GM10248 (cell line): ENCODE measurements around the gene CYBC1.

ENCODE experiments used
- CTCF ChIA-PET: fragments of 300-600 bp; sonication (Branson Sonifier 250); formaldehyde crosslinking; extraction: SDS; loops from one replicate; lab custom pipeline; 2021; ENCODE audit warnings: antibody characterized with exemption; lab: Yijun Ruan, JAX
- POLR2A ChIA-PET: fragments of 350-650 bp; sonication (Branson Sonifier 250); formaldehyde crosslinking; extraction: SDS; loops from one replicate; lab custom pipeline; 2020; ENCODE audit warnings: antibody characterized with exemption; lab: Yijun Ruan, JAX
- DNase-seq: peaks from one replicate; pipeline ENCODE4 v3.0.0; 2012; ENCODE audit errors: extremely low spot score
- TF ChIP-seq, protein P1 (sequence below): IDR thresholded peaks from 2 replicates; pipeline ENCODE4 v1.5.1; 2012; ENCODE audit warnings: mild to moderate bottlenecking, low read depth; ENCODE audit errors: extremely low read depth, missing control alignments, control extremely low read depth

The CYBC1 gene

GRCh38 chr17:82394278-82394677, 56.3 kb downstream of the CYBC1 start:
- CTCF ChIA-PET = interaction anchor here (1.0 to 2.0 kb wide), 2 partner anchors 22 to 42 kb away, joined by 3 to 4 read pairs; no protein-coding TSS in a partner anchor
- DNase-seq = no peak
- POLR2A ChIA-PET = no interaction called here
- TF ChIP-seq, protein P1, sequence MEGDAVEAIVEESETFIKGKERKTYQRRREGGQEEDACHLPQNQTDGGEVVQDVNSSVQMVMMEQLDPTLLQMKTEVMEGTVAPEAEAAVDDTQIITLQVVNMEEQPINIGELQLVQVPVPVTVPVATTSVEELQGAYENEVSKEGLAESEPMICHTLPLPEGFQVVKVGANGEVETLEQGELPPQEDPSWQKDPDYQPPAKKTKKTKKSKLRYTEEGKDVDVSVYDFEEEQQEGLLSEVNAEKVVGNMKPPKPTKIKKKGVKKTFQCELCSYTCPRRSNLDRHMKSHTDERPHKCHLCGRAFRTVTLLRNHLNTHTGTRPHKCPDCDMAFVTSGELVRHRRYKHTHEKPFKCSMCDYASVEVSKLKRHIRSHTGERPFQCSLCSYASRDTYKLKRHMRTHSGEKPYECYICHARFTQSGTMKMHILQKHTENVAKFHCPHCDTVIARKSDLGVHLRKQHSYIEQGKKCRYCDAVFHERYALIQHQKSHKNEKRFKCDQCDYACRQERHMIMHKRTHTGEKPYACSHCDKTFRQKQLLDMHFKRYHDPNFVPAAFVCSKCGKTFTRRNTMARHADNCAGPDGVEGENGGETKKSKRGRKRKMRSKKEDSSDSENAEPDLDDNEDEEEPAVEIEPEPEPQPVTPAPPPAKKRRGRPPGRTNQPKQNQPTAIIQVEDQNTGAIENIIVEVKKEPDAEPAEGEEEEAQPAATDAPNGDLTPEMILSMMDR = no peak

- ChIA-PET POLR2A (no interaction called here), CTCF (interaction anchor here (1.0 to 1.4 kb wide), 2 partner anchors 29 to 40 kb away, joined by 3 to 4 read pairs; no protein-coding TSS in a partner anchor)
- DNase-seq = no peak
- TF ChIP-seq, protein P1 = no peak
These were observed 57.6 kb downstream of the CYBC1 start for GRCh38 chr17:82392941-82393340.
